ENCODE results near the gene INS.
A peak's percentile ranks its signal among the peaks of the same experiment; 100 is the strongest.
"Not testable (repeated sequence)": the region's sequence is repeated elsewhere in the genome, so short reads cannot be mapped to it uniquely, and the experiment has no call there.

Gene INS

GRCh38 chr11:2180789-2181370 is 19.9 kb upstream of the INS start:
- DNase-seq, result no peak

DNA sequence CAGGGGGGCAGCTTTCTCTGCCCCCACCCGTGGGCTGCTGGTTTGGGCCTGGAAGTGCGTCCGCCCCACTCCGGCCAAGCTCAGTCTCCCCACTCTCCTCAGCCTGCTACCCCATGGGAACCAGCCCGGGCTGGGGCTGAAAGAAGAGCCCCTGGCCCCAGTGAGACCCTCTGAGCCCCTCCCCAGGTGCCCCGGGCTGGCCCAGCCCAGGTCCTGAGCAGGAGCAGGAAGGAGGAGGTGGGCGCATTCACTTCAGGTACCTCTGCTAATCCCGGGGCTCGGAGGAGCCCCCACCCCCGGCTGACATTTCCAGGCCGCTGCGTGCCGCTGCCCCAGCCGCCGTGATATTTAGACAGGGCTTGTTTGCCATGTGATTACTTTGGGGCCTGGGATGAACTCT is 19.3 kb upstream of the INS start:
- DNase-seq, result no peak

GRCh38 chr11:2179516-2179915 is 18.5 kb upstream of the INS start:
- no peak for DNase-seq

- no peak for DNase-seq
These were observed 18.0 kb upstream of the INS start for GRCh38 chr11:2178906-2179494.

GRCh38 chr11:2178055-2178773 is 17.2 kb upstream of the INS start:
- DNase-seq, result not testable (repeated sequence)

- no peak for DNase-seq
These were observed 16.1 kb upstream of the INS start for GRCh38 chr11:2177076-2177475.

- DNase-seq, result no peak
These were observed 15.4 kb upstream of the INS start for GRCh38 chr11:2176389-2176900.

DNA sequence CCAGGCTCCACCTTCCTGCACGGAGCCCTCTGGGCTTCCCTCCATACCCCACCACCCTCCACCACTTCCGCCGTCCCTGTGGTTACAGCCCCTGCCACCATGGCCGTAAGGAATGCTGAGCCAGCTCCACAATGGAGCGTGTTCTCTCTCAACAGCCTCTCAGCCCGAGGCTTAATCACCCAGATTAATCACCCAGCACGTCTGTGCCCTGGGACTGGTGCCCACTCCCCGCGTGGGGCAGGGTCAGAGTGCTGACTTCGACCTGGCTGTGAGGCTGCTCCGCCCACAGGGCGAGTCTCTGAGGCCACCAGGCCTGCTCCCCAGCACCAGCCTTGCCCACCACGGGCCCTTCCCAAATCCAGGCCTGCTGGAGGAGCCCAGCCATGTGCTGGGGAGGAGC is 14.7 kb upstream of the INS start:
- DNase-seq, result no peak

DNA sequence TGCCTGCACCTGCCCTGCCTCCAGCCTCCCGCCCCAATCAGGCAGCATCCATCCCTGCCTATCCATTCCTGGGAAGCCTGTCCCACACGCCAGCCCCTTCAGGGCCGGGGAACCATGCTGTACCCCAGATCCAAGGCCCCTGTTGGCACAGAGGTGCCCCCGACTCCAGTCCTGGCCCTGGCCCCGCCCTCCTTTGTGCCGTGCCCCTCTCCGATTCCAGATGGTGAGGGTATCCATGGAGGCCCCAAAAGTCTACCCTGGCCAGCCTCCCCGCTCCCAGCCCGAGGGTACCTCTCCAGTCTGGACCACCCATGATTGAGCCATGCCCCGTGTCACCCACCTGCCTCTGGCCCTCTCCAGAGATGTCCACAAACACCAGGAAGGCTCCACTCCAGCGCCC is 13.4 kb upstream of the INS start:
- no peak for DNase-seq

- no peak for DNase-seq
These were observed 12.8 kb upstream of the INS start for GRCh38 chr11:2173761-2174160.

- no peak for DNase-seq
These were observed 12.2 kb upstream of the INS start for GRCh38 chr11:2173150-2173693.

- no peak for DNase-seq
These were observed 11.7 kb upstream of the INS start for GRCh38 chr11:2172676-2173075.

GRCh38 chr11:2171591-2172003 is 10.6 kb upstream of the INS start, which contains the start of gene TH:
TH (minus strand) TSS chr11:2171815; CDS start chr11:2171786, 29 bp downstream.
- no peak for DNase-seq

GRCh38 chr11:2169626-2170570 is 8.9 kb upstream of the INS start:
- DNase-seq, result no peak

GRCh38 chr11:2169005-2169378 is 8.0 kb upstream of the INS start:
- DNase-seq, result no peak

DNA sequence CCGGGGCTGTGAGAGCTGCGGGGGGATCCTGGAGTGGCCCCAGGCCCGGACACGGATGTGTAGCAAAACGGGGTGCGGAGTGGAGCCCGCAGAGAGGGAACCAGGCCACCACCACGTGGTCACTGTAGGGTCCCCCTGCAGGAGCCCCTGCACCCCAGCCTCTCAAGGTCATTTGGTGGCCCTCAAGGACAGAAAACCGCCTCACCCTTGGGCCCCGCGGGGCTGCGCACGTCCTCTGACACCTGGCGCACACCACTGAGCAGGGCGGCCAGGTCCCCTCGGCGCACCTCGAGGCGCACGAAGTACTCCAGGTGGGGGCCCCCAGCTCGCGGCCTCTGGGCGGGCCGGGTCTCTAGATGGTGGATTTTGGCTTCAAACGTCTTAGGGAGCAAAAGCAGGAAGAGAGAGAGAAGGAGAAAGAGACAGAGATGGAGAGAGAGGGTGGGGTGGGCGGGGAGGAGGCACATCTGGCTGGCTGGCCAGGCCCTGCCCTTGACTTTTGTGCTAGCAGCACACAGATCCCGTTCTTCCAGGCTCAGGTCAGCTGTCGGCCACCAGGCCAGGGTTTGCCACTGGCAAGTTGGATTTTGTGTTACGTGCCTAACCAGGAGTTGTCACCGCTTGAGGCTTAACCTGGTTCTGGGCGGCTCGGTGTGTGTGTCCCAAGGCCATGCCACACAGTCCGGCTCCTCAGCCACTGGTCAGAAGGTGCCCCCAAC is 7.4 kb upstream of the INS start:
- no peak for DNase-seq

DNA sequence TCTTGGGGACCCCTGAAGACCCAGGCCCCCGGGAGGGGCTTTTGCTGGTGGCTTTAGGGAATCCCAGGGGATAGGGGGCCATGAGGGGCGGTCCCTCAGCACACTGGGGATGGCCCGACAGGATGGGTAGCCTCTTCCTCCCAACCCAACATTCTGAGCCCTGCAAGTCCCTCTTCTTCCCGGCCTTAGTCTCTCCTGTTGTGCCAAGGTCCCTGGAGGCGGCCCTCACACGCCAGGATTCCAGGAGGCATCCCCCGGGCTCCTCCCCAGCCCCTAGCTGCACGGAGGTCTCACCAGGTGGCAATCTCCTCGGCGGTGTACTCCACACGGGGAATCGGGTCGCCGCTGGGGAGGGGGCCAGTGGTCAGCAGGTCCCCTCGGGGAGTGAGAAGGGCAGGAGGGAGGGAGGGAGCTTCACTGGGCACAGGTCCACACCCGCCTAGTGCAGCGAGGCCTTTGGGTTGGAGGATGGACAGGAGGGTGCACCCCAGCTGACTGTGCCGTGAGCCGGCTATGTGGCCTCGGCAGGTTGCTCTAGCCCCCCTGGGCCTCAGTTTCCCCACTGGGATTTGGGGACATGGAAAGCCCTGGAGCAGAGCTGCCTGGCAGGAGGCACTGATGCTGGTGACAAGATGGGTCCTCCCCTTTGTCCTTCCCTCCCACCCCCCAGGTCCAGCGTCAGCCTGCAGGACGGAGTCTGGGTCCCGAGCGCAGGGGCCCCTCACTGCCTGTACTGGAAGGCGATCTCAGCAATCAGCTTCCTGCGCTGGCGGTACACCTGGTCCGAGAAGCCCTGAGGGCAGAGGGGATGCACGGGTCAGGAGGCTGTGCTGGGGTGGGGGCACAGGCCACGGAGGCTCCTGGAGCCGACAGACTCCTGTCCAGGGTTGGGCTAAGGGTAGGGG is 6.4 kb upstream of the INS start:
- DNase-seq, result no peak

DNA sequence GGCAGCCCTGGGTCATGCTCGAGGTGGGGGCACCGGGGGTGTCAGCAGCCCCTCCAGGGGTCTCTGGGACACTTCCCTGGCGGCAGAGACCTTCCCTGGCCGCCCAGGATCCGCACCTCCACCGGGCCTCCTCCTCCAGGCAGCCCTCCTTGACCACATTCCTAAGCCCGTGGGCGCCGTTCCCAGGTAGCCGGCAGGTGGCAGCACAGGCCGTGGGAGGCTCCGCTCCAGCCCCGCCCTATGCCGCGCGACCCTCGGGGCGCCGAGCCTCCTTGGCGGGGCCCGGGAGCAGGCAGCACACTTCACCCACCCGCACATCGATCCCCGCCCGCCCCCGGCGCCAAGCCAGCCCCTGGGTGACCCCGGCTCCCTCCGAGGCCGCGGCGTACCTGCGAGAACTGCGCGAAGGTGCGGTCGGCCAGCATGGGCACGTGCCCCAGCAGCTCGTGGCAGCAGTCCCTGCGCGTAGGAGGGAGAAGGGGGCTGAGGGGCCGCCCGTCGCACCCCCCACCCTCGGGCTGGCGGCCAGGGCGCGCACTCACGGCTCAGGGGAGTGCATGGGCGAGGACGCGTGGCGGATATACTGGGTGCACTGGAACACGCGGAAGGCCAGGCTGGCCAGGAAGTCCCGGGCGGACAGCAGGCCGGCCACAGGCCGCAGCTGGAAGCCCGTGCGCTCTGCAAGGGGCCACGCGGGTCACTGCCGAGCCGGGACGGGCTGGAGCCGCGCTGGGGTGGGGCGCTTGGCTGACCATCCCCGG is 5.3 kb upstream of the INS start:
- peak; percentile 11 to 29 for DNase-seq

DNA sequence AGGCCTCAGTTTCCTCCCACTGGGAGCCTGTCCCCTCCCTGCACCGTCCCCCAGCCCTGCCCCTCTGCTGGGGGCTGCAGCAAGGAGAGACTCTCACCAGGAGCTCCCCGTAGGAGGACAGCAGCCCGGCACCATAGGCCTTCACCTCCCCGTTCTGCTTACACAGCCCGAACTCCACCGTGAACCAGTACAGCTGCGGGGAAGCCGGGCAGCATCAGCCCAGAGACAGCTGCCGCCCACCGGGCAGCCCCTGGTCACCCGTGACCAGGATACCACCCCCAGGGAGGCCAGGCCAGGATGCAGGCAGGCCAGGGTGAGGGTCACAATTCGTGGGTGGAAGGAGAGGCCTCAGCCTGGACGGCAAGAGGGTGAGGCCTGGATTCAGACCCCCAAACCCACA is 4.6 kb upstream of the INS start:
- DNase-seq, result no peak

- DNase-seq, result no peak
These were observed 4.0 kb upstream of the INS start for GRCh38 chr11:2164861-2165555.
